ENCODE measurements around the gene CD36. TPM values are rescaled to one million over a fixed set of nuclear protein-coding genes. Genes with fewer than 3 reads are reported as not detected.

The CD36 gene
- total RNA-seq, 1 experiment from 2014 or later, result 0.82 TPM

- DNase-seq (ENCODE audit: extremely low read depth, low read depth), result no peak
These were observed 14.8 kb upstream of the CD36 start for GRCh38 chr7:80623503-80624252.

GRCh38 chr7:80624763-80625162, 13.7 kb upstream of the CD36 start:
- no peak for DNase-seq (ENCODE audit: extremely low read depth, low read depth)

- DNase-seq (ENCODE audit: extremely low read depth, low read depth), result no peak
These were observed 9.4 kb upstream of the CD36 start for GRCh38 chr7:80629023-80629422.

GRCh38 chr7:80630608-80631405, 7.6 kb upstream of the CD36 start:
- DNase-seq (ENCODE audit: extremely low read depth, low read depth), result no peak

GRCh38 chr7:80631421-80631820, 7.0 kb upstream of the CD36 start:
- DNase-seq (ENCODE audit: extremely low read depth, low read depth), result no peak

GRCh38 chr7:80632139-80632538, 6.3 kb upstream of the CD36 start:
- no peak for DNase-seq (ENCODE audit: extremely low read depth, low read depth)

- no peak for DNase-seq (ENCODE audit: extremely low read depth, low read depth)
These were observed 5.6 kb upstream of the CD36 start for GRCh38 chr7:80632819-80633218.

GRCh38 chr7:80634505-80634904, 3.9 kb upstream of the CD36 start:
- DNase-seq (ENCODE audit: extremely low read depth, low read depth), result peak; percentile 81

GRCh38 chr7:80635533-80635932, 2.9 kb upstream of the CD36 start:
- DNase-seq (ENCODE audit: extremely low read depth, low read depth), result no peak

GRCh38 chr7:80635998-80636397, 2.4 kb upstream of the CD36 start:
- DNase-seq (ENCODE audit: extremely low read depth, low read depth), result no peak

GRCh38 chr7:80636709-80637108, 1.7 kb upstream of the CD36 start:
- DNase-seq (ENCODE audit: extremely low read depth, low read depth), result no peak

GRCh38 chr7:80637454-80637853, 988 bp upstream of the CD36 start:
- no peak for DNase-seq (ENCODE audit: extremely low read depth, low read depth)

- DNase-seq (ENCODE audit: extremely low read depth, low read depth), result no peak
These were observed 569 bp downstream of the CD36 start for GRCh38 chr7:80639011-80639410.

GRCh38 chr7:80640846-80641245, 2.4 kb downstream of the CD36 start:
- no peak for DNase-seq (ENCODE audit: extremely low read depth, low read depth)

GRCh38 chr7:80641548-80641947, 3.1 kb downstream of the CD36 start:
- DNase-seq (ENCODE audit: extremely low read depth, low read depth), result no peak

- no peak for DNase-seq (ENCODE audit: extremely low read depth, low read depth)
These were observed 4.4 kb downstream of the CD36 start for GRCh38 chr7:80642871-80643270.

GRCh38 chr7:80643336-80643915, 5.0 kb downstream of the CD36 start:
- no peak for DNase-seq (ENCODE audit: extremely low read depth, low read depth)

- no peak for DNase-seq (ENCODE audit: extremely low read depth, low read depth)
These were observed 5.6 kb downstream of the CD36 start for GRCh38 chr7:80644054-80644453.

- no peak for DNase-seq (ENCODE audit: extremely low read depth, low read depth)
These were observed 7.8 kb downstream of the CD36 start for GRCh38 chr7:80646083-80646865.

- DNase-seq (ENCODE audit: extremely low read depth, low read depth), result no peak
These were observed 9.0 kb downstream of the CD36 start for GRCh38 chr7:80647436-80647835.

- no peak for DNase-seq (ENCODE audit: extremely low read depth, low read depth)
These were observed 9.7 kb downstream of the CD36 start for GRCh38 chr7:80648031-80648600.
